Neural progenitor cell (in vitro differentiated cells): ENCODE measurements around the gene TCF4. TPM values are rescaled to one million over a fixed set of nuclear protein-coding genes. Genes with fewer than 3 reads are reported as not detected.

Experiments used
- DNase-seq: peaks from one replicate; pipeline ENCODE4 v3.0.0-alpha.2; 2016; ENCODE audit warnings: low spot score
- H2AFZ ChIP-seq: fragments of 200-600 bp; sonication (generic); replicated peaks from 2 replicates; pipeline ENCODE4 v1.6.1; 2016; ENCODE audit warnings: antibody characterized with exemption
- H3F3A ChIP-seq: fragments of 200-600 bp; sonication (generic); 2 replicates; pipeline ENCODE4 v1.6.1; 2016; ENCODE audit warnings: antibody characterized with exemption, low read depth
- H3K27ac ChIP-seq: fragments of 200-600 bp; sonication (generic); 2 replicates; pipeline ENCODE4 v1.5.1; 2016; ENCODE audit warnings: mild to moderate bottlenecking
- H3K27me3 ChIP-seq: fragments of 200-600 bp; sonication (generic); 2 replicates; pipeline ENCODE4 v1.6.1; 2016; ENCODE audit warnings: mild to moderate bottlenecking, moderate library complexity
- H3K36me3 ChIP-seq: fragments of 200-600 bp; sonication (generic); 2 replicates; pipeline ENCODE4 v1.5.1; 2016
- H3K4me1 ChIP-seq: fragments of 200-600 bp; sonication (generic); 2 replicates; pipeline ENCODE4 v1.6.1; 2016; ENCODE audit warnings: mixed run types
- H3K4me2 ChIP-seq: fragments of 200-600 bp; sonication (generic); 2 replicates; pipeline ENCODE4 v1.6.1; 2016
- H3K4me3 ChIP-seq: fragments of 200-600 bp; sonication (generic); 2 replicates; pipeline ENCODE4 v1.5.1; 2016
- H3K79me2 ChIP-seq: fragments of 200-600 bp; sonication (generic); 2 replicates; pipeline ENCODE4 v1.6.1; 2016; ENCODE audit warnings: low read depth
- H3K9ac ChIP-seq: fragments of 200-600 bp; sonication (generic); 2 replicates; pipeline ENCODE4 v1.6.1; 2016
- H3K9me3 ChIP-seq: fragments of 200-600 bp; sonication (generic); 2 replicates; pipeline ENCODE4 v1.5.1; 2016; ENCODE audit warnings: low read depth
- H4K20me1 ChIP-seq: fragments of 200-600 bp; sonication (generic); 2 replicates; pipeline ENCODE4 v1.6.1; 2016; ENCODE audit warnings: low read depth
- H3K27ac Mint-ChIP-seq: 3 replicates; pipeline ENCODE4 v1.8.0; 2021; ENCODE audit warnings: mixed read lengths
- H3K27me3 Mint-ChIP-seq: 2 replicates; pipeline ENCODE4 v1.8.0; 2022; ENCODE audit warnings: low read depth, mild to moderate bottlenecking, inconsistent platforms, moderate library complexity, mixed read lengths; ENCODE audit not compliant: insufficient read depth
- H3K36me3 Mint-ChIP-seq: 3 replicates; pipeline ENCODE4 v1.8.0; 2021; ENCODE audit warnings: mixed read lengths
- H3K4me1 Mint-ChIP-seq: 3 replicates; pipeline ENCODE4 v1.8.0; 2021; ENCODE audit warnings: mixed read lengths
- H3K4me3 Mint-ChIP-seq: 3 replicates; pipeline ENCODE4 v1.8.0; 2021; ENCODE audit warnings: mild to moderate bottlenecking, moderate library complexity, mixed read lengths
- H3K9me3 Mint-ChIP-seq: 3 replicates; pipeline ENCODE4 v1.8.0; 2020; ENCODE audit warnings: mixed read lengths
- EZH2 ChIP-seq: fragments of 200-600 bp; sonication (generic); IDR thresholded peaks from 2 replicates; pipeline ENCODE4 v1.6.1; 2017; ENCODE audit warnings: antibody characterized with exemption, mild to moderate bottlenecking, moderate library complexity
- EZH2phosphoT487 ChIP-seq: fragments of 200-600 bp; sonication (generic); IDR thresholded peaks from 2 replicates; pipeline ENCODE4 v1.6.1; 2017; ENCODE audit warnings: antibody characterized with exemption
- total RNA-seq: library from RNA; depleted of rRNA; stranded (reverse); fragments of >200 nt; gene quantifications from 2 replicates; pipeline ENCODE4 v1.2.3, GENCODE V29; 2015; ENCODE audit warnings: low replicate concordance
- TF ChIP-seq, protein P1 (sequence below): fragments of 200-600 bp; sonication (generic); IDR thresholded peaks from 2 replicates; pipeline ENCODE4 v1.5.1; 2017; ENCODE audit warnings: antibody characterized with exemption, mild to moderate bottlenecking

The TCF4 gene
- total RNA-seq, 1 donor from 2014 or later = 161 TPM

DNA sequence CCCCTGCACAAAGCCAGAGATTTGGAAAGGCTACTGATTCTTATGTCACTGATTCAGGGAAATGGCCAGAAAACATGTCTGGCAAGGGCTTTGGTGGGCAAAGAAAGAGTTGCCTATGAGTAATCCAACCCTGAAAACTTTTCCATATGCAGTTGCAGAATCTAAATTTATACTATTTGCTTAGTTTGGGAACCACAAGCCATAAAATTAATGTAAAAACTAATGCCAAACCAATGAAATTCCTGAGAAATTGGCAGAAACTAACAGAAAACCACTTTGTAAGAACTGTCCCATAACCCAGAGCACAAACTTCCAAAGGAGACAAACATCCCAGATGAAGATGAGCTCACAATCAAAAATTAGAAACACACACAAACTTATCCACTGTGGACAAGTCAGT lies 48.8 kb downstream of the TCF4 start:
- Mint-ChIP-seq H3K9me3 (peaks cover 18% of the 10 kb centered on the region), H3K4me3 (no peak overlapping the region), H3K4me1 (no peaks in the 10 kb centered on the region), H3K27me3 (no peaks in the 10 kb centered on the region), H3K36me3 (peaks cover 29% of the 10 kb centered on the region), H3K27ac (no peak overlapping the region)
- no peak for DNase-seq
- Histone ChIP-seq H3K4me3 (no peak overlapping the region), H2AFZ (no peak overlapping the region), H3K79me2 (peaks cover 100% of the 10 kb centered on the region), H3K4me1 (peaks cover 24% of the 10 kb centered on the region), H4K20me1 (peaks cover 78% of the 10 kb centered on the region), H3K27ac (no peak overlapping the region), H3K9ac (no peak overlapping the region), H3K4me2 (no peak overlapping the region), H3K9me3 (no peaks in the 10 kb centered on the region), H3K27me3 (no peaks in the 10 kb centered on the region), H3F3A (no peaks in the 10 kb centered on the region), H3K36me3 (no peaks in the 10 kb centered on the region)
- TF ChIP-seq EZH2 (no peak), EZH2phosphoT487 (no peak)
- TF ChIP-seq, protein P1, sequence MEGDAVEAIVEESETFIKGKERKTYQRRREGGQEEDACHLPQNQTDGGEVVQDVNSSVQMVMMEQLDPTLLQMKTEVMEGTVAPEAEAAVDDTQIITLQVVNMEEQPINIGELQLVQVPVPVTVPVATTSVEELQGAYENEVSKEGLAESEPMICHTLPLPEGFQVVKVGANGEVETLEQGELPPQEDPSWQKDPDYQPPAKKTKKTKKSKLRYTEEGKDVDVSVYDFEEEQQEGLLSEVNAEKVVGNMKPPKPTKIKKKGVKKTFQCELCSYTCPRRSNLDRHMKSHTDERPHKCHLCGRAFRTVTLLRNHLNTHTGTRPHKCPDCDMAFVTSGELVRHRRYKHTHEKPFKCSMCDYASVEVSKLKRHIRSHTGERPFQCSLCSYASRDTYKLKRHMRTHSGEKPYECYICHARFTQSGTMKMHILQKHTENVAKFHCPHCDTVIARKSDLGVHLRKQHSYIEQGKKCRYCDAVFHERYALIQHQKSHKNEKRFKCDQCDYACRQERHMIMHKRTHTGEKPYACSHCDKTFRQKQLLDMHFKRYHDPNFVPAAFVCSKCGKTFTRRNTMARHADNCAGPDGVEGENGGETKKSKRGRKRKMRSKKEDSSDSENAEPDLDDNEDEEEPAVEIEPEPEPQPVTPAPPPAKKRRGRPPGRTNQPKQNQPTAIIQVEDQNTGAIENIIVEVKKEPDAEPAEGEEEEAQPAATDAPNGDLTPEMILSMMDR = no peak

DNA sequence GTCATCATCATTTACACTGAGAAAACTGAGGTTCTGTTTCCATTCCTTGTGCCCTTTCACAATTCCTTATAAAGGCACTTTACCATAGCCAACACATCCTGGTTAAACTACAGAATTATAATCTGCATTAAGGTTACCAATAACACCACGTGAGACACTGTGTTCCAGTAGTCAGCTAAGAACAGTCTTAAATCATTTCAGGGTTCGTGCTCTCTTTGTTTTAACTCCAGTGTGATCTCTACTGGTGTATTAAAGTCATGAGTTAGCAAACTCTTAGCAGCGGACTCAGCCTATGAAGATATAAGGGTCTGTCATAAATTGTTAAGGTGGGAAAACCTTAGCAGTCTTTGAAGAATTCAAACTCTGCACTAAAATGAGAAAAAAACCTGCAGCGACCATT lies 53.0 kb downstream of the TCF4 start:
- H3K4me1 Mint-ChIP-seq = peaks cover 4% of the 10 kb centered on the region
- no peak for DNase-seq
- TF ChIP-seq, protein P1 = no peak
- no peak for TF ChIP-seq EZH2phosphoT487
- TF ChIP-seq EZH2 = no peak
- Histone ChIP-seq H3K27ac (no peak overlapping the region), H3K4me2 (peak overlapping the region; percentile 50), H3K79me2 (peaks cover 100% of the 10 kb centered on the region), H3K4me1 (peaks cover 37% of the 10 kb centered on the region), H3F3A (peaks cover 7% of the 10 kb centered on the region), H2AFZ (no peak overlapping the region), H4K20me1 (peaks cover 93% of the 10 kb centered on the region), H3K4me3 (no peak overlapping the region), H3K27me3 (no peaks in the 10 kb centered on the region), H3K9me3 (no peaks in the 10 kb centered on the region), H3K9ac (no peak overlapping the region), H3K36me3 (no peaks in the 10 kb centered on the region)
- peaks cover 36% of the 10 kb centered on the region for H3K36me3 Mint-ChIP-seq
- peaks cover 13% of the 10 kb centered on the region for H3K9me3 Mint-ChIP-seq
- no peak overlapping the region for H3K4me3 Mint-ChIP-seq
- no peaks in the 10 kb centered on the region for H3K27me3 Mint-ChIP-seq
- no peak overlapping the region for H3K27ac Mint-ChIP-seq

DNA sequence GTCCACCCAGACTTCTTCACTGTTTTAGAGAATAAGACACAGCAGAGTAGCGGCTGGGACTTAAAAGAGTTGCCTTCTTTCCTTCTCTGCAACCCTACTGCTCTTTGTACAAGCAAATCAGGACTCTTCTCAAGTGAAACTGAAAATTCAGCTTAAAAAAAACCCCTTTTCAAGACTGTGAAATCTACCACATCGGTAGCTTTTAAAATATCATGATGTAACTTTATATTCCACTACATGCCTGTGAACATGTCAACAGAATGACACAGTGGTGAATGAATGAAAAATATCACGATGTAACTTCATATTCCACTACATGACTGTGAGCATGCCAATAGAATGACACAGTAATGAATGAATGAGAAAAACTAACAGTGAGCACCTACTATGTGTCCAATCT lies 53.4 kb downstream of the TCF4 start:
- Histone ChIP-seq H3K79me2 (peaks cover 100% of the 10 kb centered on the region), H3K9ac (no peak overlapping the region), H3F3A (peaks cover 7% of the 10 kb centered on the region), H3K4me1 (peaks cover 41% of the 10 kb centered on the region), H3K27me3 (no peaks in the 10 kb centered on the region), H3K27ac (no peak overlapping the region), H3K4me2 (peak overlapping the region; percentile 50), H3K9me3 (no peaks in the 10 kb centered on the region), H3K4me3 (no peak overlapping the region), H2AFZ (no peak overlapping the region), H3K36me3 (no peaks in the 10 kb centered on the region), H4K20me1 (peaks cover 95% of the 10 kb centered on the region)
- Mint-ChIP-seq H3K9me3 (peaks cover 13% of the 10 kb centered on the region), H3K4me1 (peaks cover 5% of the 10 kb centered on the region), H3K27ac (no peak overlapping the region), H3K36me3 (peaks cover 32% of the 10 kb centered on the region), H3K4me3 (no peak overlapping the region), H3K27me3 (no peaks in the 10 kb centered on the region)
- TF ChIP-seq EZH2 (no peak), EZH2phosphoT487 (no peak)
- TF ChIP-seq, protein P1 = no peak
- DNase-seq = no peak

DNA sequence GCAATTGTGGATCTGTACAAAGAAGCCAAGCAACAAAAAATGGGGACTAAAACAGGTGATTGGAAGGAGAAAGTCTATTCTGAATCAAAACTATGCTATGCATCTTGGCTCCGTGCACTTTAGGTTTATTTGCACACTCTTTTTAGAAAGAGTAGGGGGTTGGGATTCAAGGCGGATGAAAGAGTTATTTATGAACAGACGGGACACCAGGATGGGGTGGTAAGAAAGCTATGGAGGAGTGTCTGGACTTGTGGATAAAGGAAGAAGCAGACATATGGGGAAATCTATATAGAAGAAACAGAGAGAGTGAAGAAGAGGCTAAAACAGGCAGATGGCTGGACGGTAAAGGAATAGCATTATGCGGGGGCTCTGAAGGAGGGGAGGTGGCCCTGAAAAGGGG lies 57.8 kb downstream of the TCF4 start:
- H3K4me3 ChIP-seq = no peak overlapping the region
- peaks cover 100% of the 10 kb centered on the region for H4K20me1 ChIP-seq
- no peaks in the 10 kb centered on the region for H3K9me3 ChIP-seq
- Mint-ChIP-seq H3K4me1 (peaks cover 10% of the 10 kb centered on the region), H3K27me3 (no peaks in the 10 kb centered on the region), H3K4me3 (no peak overlapping the region), H3K27ac (no peak overlapping the region), H3K9me3 (no peaks in the 10 kb centered on the region), H3K36me3 (peaks cover 35% of the 10 kb centered on the region)
- no peak for DNase-seq
- H3K79me2 ChIP-seq = peaks cover 100% of the 10 kb centered on the region
- peaks cover 29% of the 10 kb centered on the region for H3F3A ChIP-seq
- no peak overlapping the region for H3K9ac ChIP-seq
- peaks cover 50% of the 10 kb centered on the region for H3K4me1 ChIP-seq
- H3K27me3 ChIP-seq = no peaks in the 10 kb centered on the region
- H3K27ac ChIP-seq = no peak overlapping the region
- H3K36me3 ChIP-seq = no peaks in the 10 kb centered on the region
- TF ChIP-seq, protein P1 = no peak
- TF ChIP-seq EZH2phosphoT487 = no peak
- no peak for TF ChIP-seq EZH2
- H3K4me2 ChIP-seq = no peak overlapping the region
- H2AFZ ChIP-seq = no peak overlapping the region
